ENCODE measurements around the gene TMEM225B.
"Not testable (repeated sequence)": the region's sequence is repeated elsewhere in the genome, so short reads cannot be mapped to it uniquely, and the experiment has no call there.

TMEM225B gene

DNA sequence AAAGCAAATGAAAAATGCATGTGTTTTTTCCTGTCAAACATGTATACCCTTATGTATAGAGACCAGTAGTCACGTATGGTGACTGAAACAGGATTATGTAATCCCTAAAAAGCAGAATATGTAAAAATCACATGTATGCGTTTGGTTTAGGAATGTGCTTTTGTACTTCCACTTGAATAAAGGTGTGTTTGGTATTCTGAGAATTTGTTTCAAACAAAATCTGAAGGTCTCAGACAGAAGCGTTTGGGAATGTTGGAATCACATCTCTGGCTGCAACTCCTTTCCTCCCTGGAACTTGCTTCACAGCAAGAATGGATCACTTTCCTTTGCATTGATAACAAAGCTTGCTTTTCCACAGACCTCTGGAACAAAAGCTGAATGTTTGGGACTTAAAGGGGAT lies 21.8 kb upstream of the TMEM225B start:
- WGBS, 2 donors (ENCODE audit: extremely low coverage in 2 of 2, insufficient read length in 2 of 2, insufficient replicate concordance in 1 of 2): no CpG with 5 or more reads among the region's 3 CpGs
- no peaks in the 10 kb centered on the region for H3K79me1 ChIP-seq (ENCODE audit: low read depth, low read length)
- H3K4me3 ChIP-seq (ENCODE audit: low read length in 2 of 2): no peak overlapping the region
- no peak overlapping the region for H2BK120ac ChIP-seq (ENCODE audit: low read depth, low read length)
- no peak overlapping the region for H3K4ac ChIP-seq (ENCODE audit: low read length)
- no peak overlapping the region for H3K9ac ChIP-seq (ENCODE audit: low read depth, low read length, poor library complexity)
- H2AK5ac ChIP-seq (ENCODE audit: low read depth, low read length): no peak overlapping the region
- no peak overlapping the region for H3K18ac ChIP-seq (ENCODE audit: low read length)
- H3K4me2 ChIP-seq (ENCODE audit: insufficient read depth, low read length, poor library complexity, severe bottlenecking): no peak overlapping the region
- H2BK12ac ChIP-seq (ENCODE audit: low read length): no peak overlapping the region
- H3K27me3 ChIP-seq (ENCODE audit: control insufficient read depth in 3 of 3, insufficient read depth in 3 of 3, low read depth in 1 of 3, low read length in 3 of 3): peaks cover 0 to 2% (median 0%) of the 10 kb centered on the region in 3 experiments
- no peak overlapping the region for H3K23ac ChIP-seq (ENCODE audit: low read depth, low read length, poor library complexity)
- H4K8ac ChIP-seq (ENCODE audit: low read depth, low read length): no peak overlapping the region
- H3K14ac ChIP-seq (ENCODE audit: low read length): no peak overlapping the region
- H3K9me3 ChIP-seq (replicated peaks in 1 of 2; ENCODE audit: control insufficient read depth in 2 of 2, insufficient read depth in 1 of 2, low read depth in 1 of 2, low read length in 2 of 2): no peaks in the 10 kb centered on the region
- H2AFZ ChIP-seq (ENCODE audit: low read length): no peak overlapping the region
- no peak overlapping the region for H2BK5ac ChIP-seq (ENCODE audit: low read length)
- no peak overlapping the region for H4K91ac ChIP-seq (ENCODE audit: low read depth, low read length, poor library complexity)
- no peak overlapping the region for H3K27ac ChIP-seq (replicated peaks; ENCODE audit: low read length)
- H3K4me1 ChIP-seq (ENCODE audit: control insufficient read depth in 2 of 2, insufficient read depth in 1 of 2, low read depth in 1 of 2, low read length in 2 of 2): peaks cover 0 to 7% of the 10 kb centered on the region in 2 donors
- no peak overlapping the region for H2BK15ac ChIP-seq (ENCODE audit: low read length)
- no peak for DNase-seq (ENCODE audit: low spot score)
- H3K36me3 ChIP-seq (replicated peaks in 1 of 2; ENCODE audit: control insufficient read depth in 2 of 2, insufficient read depth in 2 of 2, low read length in 2 of 2): peaks cover 13 to 41% of the 10 kb centered on the region in 2 donors

DNA sequence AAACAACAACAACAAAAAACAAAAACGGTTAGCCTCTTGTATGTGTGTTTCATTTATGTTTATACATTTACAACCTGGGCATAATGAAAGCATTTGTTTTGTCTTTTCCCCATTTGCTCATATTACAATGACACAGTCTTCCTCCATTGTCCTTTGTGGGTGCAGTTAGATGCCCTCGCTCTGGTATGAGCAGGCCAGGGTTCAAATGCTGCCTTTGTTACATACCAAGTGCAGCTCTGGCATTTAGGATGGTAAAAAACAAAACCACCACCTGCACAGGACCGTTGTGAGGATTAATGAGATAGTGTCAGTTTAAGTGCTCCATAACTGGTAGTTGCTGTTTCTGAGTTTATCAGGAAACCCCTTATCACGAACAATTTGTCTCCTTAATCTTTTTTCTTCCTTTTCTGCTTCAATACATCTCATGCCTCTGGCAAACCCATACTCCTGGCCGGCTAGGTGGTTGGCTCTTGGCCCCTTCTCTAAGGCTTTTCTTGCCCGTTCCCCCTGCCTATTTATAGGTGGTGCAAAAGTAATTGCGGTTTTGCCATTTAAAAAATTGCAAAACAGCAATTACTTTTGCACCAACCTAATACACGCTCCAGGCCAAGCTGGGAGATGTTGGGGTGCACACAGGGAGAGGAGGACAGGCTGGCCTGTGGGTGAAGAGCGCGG lies 18.6 kb upstream of the TMEM225B start:
- H2BK12ac ChIP-seq (ENCODE audit: low read length): no peak overlapping the region
- peaks cover 0 to 7% of the 10 kb centered on the region in 2 donors for H3K4me1 ChIP-seq (ENCODE audit: control insufficient read depth in 2 of 2, insufficient read depth in 1 of 2, low read depth in 1 of 2, low read length in 2 of 2)
- peak overlapping the region; percentile 94 for H3K9ac ChIP-seq (ENCODE audit: low read depth, low read length, poor library complexity)
- peaks cover 0 to 10% of the 10 kb centered on the region in 2 donors for H3K36me3 ChIP-seq (replicated peaks in 1 of 2; ENCODE audit: control insufficient read depth in 2 of 2, insufficient read depth in 2 of 2, low read length in 2 of 2)
- H4K8ac ChIP-seq (ENCODE audit: low read depth, low read length): peak overlapping the region; percentile 21
- H3K27me3 ChIP-seq (ENCODE audit: control insufficient read depth in 3 of 3, insufficient read depth in 3 of 3, low read depth in 1 of 3, low read length in 3 of 3): peaks cover 0 to 2% (median 0%) of the 10 kb centered on the region in 3 experiments
- H3K4me2 ChIP-seq (ENCODE audit: insufficient read depth, low read length, poor library complexity, severe bottlenecking): peak overlapping the region; percentile 85
- no peaks in the 10 kb centered on the region for H3K9me3 ChIP-seq (replicated peaks in 1 of 2; ENCODE audit: control insufficient read depth in 2 of 2, insufficient read depth in 1 of 2, low read depth in 1 of 2, low read length in 2 of 2)
- peak overlapping the region in 1 of 2 donors; percentile 84 for H3K4me3 ChIP-seq (ENCODE audit: low read length in 2 of 2)
- no CpG with 5 or more reads among the region's 10 CpGs for WGBS, 2 donors (ENCODE audit: extremely low coverage in 2 of 2, insufficient read length in 2 of 2, insufficient replicate concordance in 1 of 2)
- H3K4ac ChIP-seq (ENCODE audit: low read length): no peak overlapping the region
- H2BK5ac ChIP-seq (ENCODE audit: low read length): no peak overlapping the region
- H3K14ac ChIP-seq (ENCODE audit: low read length): no peak overlapping the region
- H3K27ac ChIP-seq (replicated peaks; ENCODE audit: low read length): no peak overlapping the region
- no peak overlapping the region for H2BK120ac ChIP-seq (ENCODE audit: low read depth, low read length)
- no peaks in the 10 kb centered on the region for H3K79me1 ChIP-seq (ENCODE audit: low read depth, low read length)
- H2AK5ac ChIP-seq (ENCODE audit: low read depth, low read length): peak overlapping the region; percentile 71
- peak overlapping the region; percentile 94 for H3K18ac ChIP-seq (ENCODE audit: low read length)
- H3K23ac ChIP-seq (ENCODE audit: low read depth, low read length, poor library complexity): peak overlapping the region; percentile 76
- H2BK15ac ChIP-seq (ENCODE audit: low read length): no peak overlapping the region
- H2AFZ ChIP-seq (ENCODE audit: low read length): no peak overlapping the region
- no peak overlapping the region for H4K91ac ChIP-seq (ENCODE audit: low read depth, low read length, poor library complexity)
- DNase-seq (ENCODE audit: low spot score): no peak

DNA sequence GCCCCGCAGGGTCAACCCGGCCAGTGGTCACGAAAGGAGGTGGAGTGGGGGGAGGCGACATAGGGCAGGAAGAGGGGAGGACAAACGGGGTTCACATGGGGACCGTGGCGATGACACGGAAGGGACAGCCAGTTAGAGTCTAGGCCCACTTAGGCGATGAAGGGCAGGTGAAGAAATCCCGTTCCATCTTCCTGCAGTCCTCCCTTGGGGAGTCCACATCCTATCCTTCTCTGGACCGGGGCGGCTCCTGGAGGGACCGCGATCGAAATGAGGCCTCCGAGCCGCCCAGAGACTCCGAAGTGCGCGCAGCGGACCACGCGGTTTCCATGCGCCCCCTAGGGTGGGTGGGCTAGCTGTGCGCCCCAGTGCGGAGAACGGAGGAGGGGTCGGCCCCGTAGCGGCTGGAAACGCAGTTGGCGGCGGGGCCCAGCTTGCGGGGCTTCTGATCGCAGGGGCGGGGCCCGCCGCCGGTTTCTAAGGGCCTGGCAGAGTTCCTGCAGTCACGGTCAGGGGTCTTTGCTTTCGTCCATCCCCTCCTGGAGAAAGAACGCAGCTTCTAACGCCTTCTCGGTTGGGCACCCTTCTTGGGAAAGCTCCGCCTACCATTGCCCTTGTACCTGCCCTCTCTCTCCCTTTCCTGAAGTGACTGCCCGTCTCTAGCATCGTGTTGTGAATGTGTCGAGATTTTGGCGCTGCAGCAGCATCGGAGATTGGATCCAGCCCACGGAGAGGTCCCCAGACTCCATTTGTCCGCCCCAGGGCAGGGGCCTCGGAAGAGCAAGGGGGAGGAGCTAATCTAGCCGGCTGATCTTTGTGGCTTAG lies 17.9 kb upstream of the TMEM225B start:
- Histone ChIP-seq H2BK15ac (ENCODE audit: low read length) (no peak overlapping the region), H3K9me3 (replicated peaks in 1 of 2; ENCODE audit: control insufficient read depth in 2 of 2, insufficient read depth in 1 of 2, low read depth in 1 of 2, low read length in 2 of 2) (no peaks in the 10 kb centered on the region), H2BK5ac (ENCODE audit: low read length) (no peak overlapping the region), H3K4ac (ENCODE audit: low read length) (no peak overlapping the region), H3K79me1 (ENCODE audit: low read depth, low read length) (no peaks in the 10 kb centered on the region), H2BK12ac (ENCODE audit: low read length) (no peak overlapping the region), H3K36me3 (replicated peaks in 1 of 2; ENCODE audit: control insufficient read depth in 2 of 2, insufficient read depth in 2 of 2, low read length in 2 of 2) (peaks cover 0 to 3% of the 10 kb centered on the region in 2 donors), H3K4me3 (ENCODE audit: low read length in 2 of 2) (peak overlapping the region; percentile 48 to 84), H3K27ac (replicated peaks; ENCODE audit: low read length) (peak overlapping the region; percentile 38), H2AFZ (ENCODE audit: low read length) (peak overlapping the region; percentile 89), H3K27me3 (ENCODE audit: control insufficient read depth in 3 of 3, insufficient read depth in 3 of 3, low read depth in 1 of 3, low read length in 3 of 3) (peaks cover 0 to 2% (median 0%) of the 10 kb centered on the region in 3 experiments), H3K9ac (ENCODE audit: low read depth, low read length, poor library complexity) (peak overlapping the region; percentile 94), H2AK5ac (ENCODE audit: low read depth, low read length) (peak overlapping the region; percentile 71), H3K23ac (ENCODE audit: low read depth, low read length, poor library complexity) (peak overlapping the region; percentile 76), H3K14ac (ENCODE audit: low read length) (no peak overlapping the region), H3K18ac (ENCODE audit: low read length) (peak overlapping the region; percentile 94), H3K4me2 (ENCODE audit: insufficient read depth, low read length, poor library complexity, severe bottlenecking) (peak overlapping the region; percentile 85), H2BK120ac (ENCODE audit: low read depth, low read length) (no peak overlapping the region), H3K4me1 (ENCODE audit: control insufficient read depth in 2 of 2, insufficient read depth in 1 of 2, low read depth in 1 of 2, low read length in 2 of 2) (peaks cover 0 to 7% of the 10 kb centered on the region in 2 donors), H4K91ac (ENCODE audit: low read depth, low read length, poor library complexity) (no peak overlapping the region), H4K8ac (ENCODE audit: low read depth, low read length) (peak overlapping the region; percentile 21)
- WGBS, 2 donors (ENCODE audit: extremely low coverage in 2 of 2, insufficient read length in 2 of 2, insufficient replicate concordance in 1 of 2): no CpG with 5 or more reads among the region's 54 CpGs
- peak; percentile 63 for DNase-seq (ENCODE audit: low spot score)

DNA sequence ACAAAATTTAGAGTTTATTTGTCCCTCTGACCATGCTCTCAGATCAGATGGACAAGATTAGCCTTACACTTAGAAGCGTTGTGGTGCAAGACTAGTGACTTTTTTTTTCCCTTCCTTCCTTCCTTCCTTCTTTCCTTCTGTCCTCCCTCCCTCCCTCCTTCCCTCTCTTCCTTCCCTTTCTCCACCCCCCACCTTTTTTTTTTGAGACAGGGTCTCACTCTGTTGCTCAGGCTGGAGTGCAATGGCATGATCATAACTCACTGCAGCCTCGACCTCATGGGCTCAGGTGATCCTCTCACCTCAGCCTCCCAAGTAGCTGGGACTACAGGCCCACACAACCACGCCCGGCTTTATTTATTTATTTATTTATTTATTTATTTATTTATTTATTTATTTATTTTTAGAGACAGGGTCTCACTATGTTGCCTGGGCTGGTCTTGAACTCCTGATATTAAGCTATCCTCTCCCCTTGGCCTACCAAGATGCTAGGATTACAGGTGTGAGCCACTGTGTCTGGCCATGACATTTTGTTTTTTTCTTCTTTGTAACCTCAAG lies 17.2 kb upstream of the TMEM225B start:
- not testable (repeated sequence) for H3K23ac ChIP-seq (ENCODE audit: low read depth, low read length, poor library complexity); H3K27me3 ChIP-seq (ENCODE audit: control insufficient read depth in 3 of 3, insufficient read depth in 3 of 3, low read depth in 1 of 3, low read length in 3 of 3); H3K14ac ChIP-seq (ENCODE audit: low read length); H2BK5ac ChIP-seq (ENCODE audit: low read length); H3K36me3 ChIP-seq (replicated peaks in 1 of 2; ENCODE audit: control insufficient read depth in 2 of 2, insufficient read depth in 2 of 2, low read length in 2 of 2); H3K18ac ChIP-seq (ENCODE audit: low read length); H3K4ac ChIP-seq (ENCODE audit: low read length); H3K4me1 ChIP-seq (ENCODE audit: control insufficient read depth in 2 of 2, insufficient read depth in 1 of 2, low read depth in 1 of 2, low read length in 2 of 2); H2BK120ac ChIP-seq (ENCODE audit: low read depth, low read length); DNase-seq (ENCODE audit: low spot score); H3K79me1 ChIP-seq (ENCODE audit: low read depth, low read length); H4K8ac ChIP-seq (ENCODE audit: low read depth, low read length); H4K91ac ChIP-seq (ENCODE audit: low read depth, low read length, poor library complexity); H3K9me3 ChIP-seq (replicated peaks in 1 of 2; ENCODE audit: control insufficient read depth in 2 of 2, insufficient read depth in 1 of 2, low read depth in 1 of 2, low read length in 2 of 2); H2BK12ac ChIP-seq (ENCODE audit: low read length); H2AK5ac ChIP-seq (ENCODE audit: low read depth, low read length); H3K9ac ChIP-seq (ENCODE audit: low read depth, low read length, poor library complexity); H2BK15ac ChIP-seq (ENCODE audit: low read length); H3K27ac ChIP-seq (replicated peaks; ENCODE audit: low read length)
- WGBS, 2 donors (ENCODE audit: extremely low coverage in 2 of 2, insufficient read length in 2 of 2, insufficient replicate concordance in 1 of 2): no CpG with 5 or more reads among the region's 4 CpGs
- peak overlapping the region; percentile 48 to 84 for H3K4me3 ChIP-seq (ENCODE audit: low read length in 2 of 2)
- peak overlapping the region; percentile 89 for H2AFZ ChIP-seq (ENCODE audit: low read length)
- H3K4me2 ChIP-seq (ENCODE audit: insufficient read depth, low read length, poor library complexity, severe bottlenecking): peak overlapping the region; percentile 85

Measured in neuronal stem cell (in vitro differentiated cells).